Prostate gland (tissue), 2 donors: Measurements from ENCODE around the gene RACGAP1. TPM values are rescaled to one million over a fixed set of nuclear protein-coding genes. Genes with fewer than 3 reads are reported as not detected.

Experiments
- DNase-seq: peaks from one replicate; pipeline ENCODE4 v3.0.0-alpha.2; 2019; ENCODE audit warnings: low spot score
- H3K27ac ChIP-seq, 2 donors: fragments of 200-600 bp; sonication (generic); 2 replicates each; pipeline ENCODE4 v1.5.1; 2017 to 2019
- H3K27me3 ChIP-seq: fragments of 200-600 bp; sonication (generic); replicated peaks from 2 replicates; pipeline ENCODE4 v1.5.1; 2019; ENCODE audit not compliant: insufficient read depth
- H3K36me3 ChIP-seq, 2 donors: fragments of 200-600 bp; sonication (generic); 1 replicate in 1 of 2; 2 replicates in 1 of 2; pipeline versions ENCODE4 v1.5.1 to v1.8.1; 2017 to 2019
- H3K4me1 ChIP-seq: fragments of 200-600 bp; sonication (generic); replicated peaks from 2 replicates; pipeline ENCODE4 v1.5.1; 2019
- H3K4me3 ChIP-seq, 2 donors: fragments of 200-600 bp; sonication (generic); 2 replicates each; pipeline ENCODE4 v1.5.1; 2017 to 2019
- H3K9me3 ChIP-seq: fragments of 200-600 bp; sonication (generic); 2 replicates; pipeline ENCODE4 v1.5.1; 2017
- POLR2A ChIP-seq: fragments of 450-650 bp; IDR thresholded peaks from one replicate; pipeline ENCODE4 v1.6.1; 2016; ENCODE audit warnings: antibody characterized with exemption, mild to moderate bottlenecking
- POLR2AphosphoS5 ChIP-seq: sonication (generic); formaldehyde crosslinking; IDR thresholded peaks from one replicate; pipeline ENCODE4 v1.6.1; 2017; ENCODE audit warnings: antibody characterized with exemption
- WGBS: methylation state at CpG from one replicate; pipeline ENCODE4 v1.1.5; 2018; 5-methylcytosine and 5-hydroxymethylcytosine counted together
- intact Hi-C: fragments of 100-400 bp; cut with DNase I; formaldehyde crosslinking; loops from one replicate; pipeline ENCODE4 v1.14.2; 2022
- total RNA-seq, 2 donors: library from RNA; depleted of rRNA; stranded (reverse); fragments of >200 nt; gene quantifications; one replicate each; pipeline ENCODE4 v1.1.0, GENCODE V29; 2016
- TF ChIP-seq, protein P1 (sequence below), 4 experiments: fragments of 200-600 bp in 2 of 4; fragments of 450-650 bp in 2 of 4; sonication (generic) in 2 of 4; IDR thresholded peaks; 1 replicate in 3 of 4; 2 replicates in 1 of 4; pipeline ENCODE4 v1.5.1; 2016 to 2019; ENCODE audit warnings: antibody characterized with exemption in 4 of 4, mild to moderate bottlenecking in 2 of 4, moderate library complexity in 2 of 4

The RACGAP1 gene
- total RNA-seq, 2 donors from 2014 or later, result 9.1 to 18.9 TPM

DNA sequence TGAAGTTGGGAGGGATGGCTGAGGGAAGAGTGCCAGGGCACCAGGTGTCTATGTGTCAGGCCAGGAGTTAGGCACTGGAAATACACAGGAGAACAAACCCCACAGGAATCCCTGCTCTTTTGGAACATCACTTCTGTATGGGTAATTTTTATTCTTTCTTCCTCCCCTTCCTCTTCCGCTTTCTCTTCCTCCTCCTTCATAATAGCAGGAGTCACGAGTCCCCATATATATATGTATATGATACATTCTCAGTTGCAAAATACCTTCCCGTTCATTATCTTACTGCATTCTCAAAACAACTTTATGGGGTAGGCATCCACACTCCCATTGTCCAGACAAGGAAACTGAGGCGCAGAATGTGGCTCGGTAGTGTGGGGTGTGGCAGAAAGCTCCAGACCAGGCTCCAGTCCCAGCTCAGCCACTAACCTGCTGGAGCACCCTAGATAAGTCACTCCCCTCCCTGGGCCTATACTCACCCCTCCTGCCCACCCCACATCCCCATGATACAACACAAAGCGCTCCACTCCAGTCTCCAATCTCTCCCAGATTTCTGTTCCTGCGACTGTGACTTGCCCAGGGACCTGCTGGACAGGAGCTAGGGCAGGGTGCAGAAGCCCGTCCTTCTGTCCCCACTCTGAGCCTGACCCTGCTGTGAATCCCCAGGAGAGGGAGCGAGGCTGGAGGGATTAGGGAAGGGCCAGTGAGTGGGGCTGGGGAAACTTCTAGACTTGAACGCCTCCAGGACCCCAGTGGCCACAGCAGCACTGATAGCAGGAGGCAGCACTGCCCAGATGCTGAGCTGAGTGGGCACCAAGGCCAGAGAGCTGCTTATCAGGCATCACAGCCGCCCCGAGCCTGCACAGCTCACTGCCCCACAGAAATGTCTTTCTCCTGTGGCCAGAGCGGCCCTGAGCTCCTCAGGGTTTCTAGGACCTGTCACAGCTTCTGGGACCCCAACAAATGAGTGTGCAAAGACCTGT, 76.1 kb downstream of the RACGAP1 start:
- H3K27ac ChIP-seq, result no peak overlapping the region
- intact Hi-C loops, result no loop called here
- no peaks in the 10 kb centered on the region for H3K36me3 ChIP-seq
- no peak for DNase-seq
- H3K4me1 ChIP-seq, result no peaks in the 10 kb centered on the region
- H3K27me3 ChIP-seq, result no peaks in the 10 kb centered on the region
- TF ChIP-seq POLR2AphosphoS5 (no peak), POLR2A (no peak)
- TF ChIP-seq, protein P1, sequence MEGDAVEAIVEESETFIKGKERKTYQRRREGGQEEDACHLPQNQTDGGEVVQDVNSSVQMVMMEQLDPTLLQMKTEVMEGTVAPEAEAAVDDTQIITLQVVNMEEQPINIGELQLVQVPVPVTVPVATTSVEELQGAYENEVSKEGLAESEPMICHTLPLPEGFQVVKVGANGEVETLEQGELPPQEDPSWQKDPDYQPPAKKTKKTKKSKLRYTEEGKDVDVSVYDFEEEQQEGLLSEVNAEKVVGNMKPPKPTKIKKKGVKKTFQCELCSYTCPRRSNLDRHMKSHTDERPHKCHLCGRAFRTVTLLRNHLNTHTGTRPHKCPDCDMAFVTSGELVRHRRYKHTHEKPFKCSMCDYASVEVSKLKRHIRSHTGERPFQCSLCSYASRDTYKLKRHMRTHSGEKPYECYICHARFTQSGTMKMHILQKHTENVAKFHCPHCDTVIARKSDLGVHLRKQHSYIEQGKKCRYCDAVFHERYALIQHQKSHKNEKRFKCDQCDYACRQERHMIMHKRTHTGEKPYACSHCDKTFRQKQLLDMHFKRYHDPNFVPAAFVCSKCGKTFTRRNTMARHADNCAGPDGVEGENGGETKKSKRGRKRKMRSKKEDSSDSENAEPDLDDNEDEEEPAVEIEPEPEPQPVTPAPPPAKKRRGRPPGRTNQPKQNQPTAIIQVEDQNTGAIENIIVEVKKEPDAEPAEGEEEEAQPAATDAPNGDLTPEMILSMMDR (IDR thresholded peaks at IDR 0.05), result no peak
- H3K4me3 ChIP-seq, result no peak overlapping the region
- H3K9me3 ChIP-seq, result no peaks in the 10 kb centered on the region
- 89% methylated on average over 13 of the region's 13 CpGs for WGBS

- intact Hi-C loops, result no loop called here
- no peak for DNase-seq
- Histone ChIP-seq H3K27me3 (no peaks in the 10 kb centered on the region), H3K4me3 (no peak overlapping the region), H3K9me3 (no peaks in the 10 kb centered on the region), H3K36me3 (no peaks in the 10 kb centered on the region), H3K27ac (no peak overlapping the region), H3K4me1 (no peaks in the 10 kb centered on the region)
- TF ChIP-seq POLR2AphosphoS5, result peak; percentile 35
- TF ChIP-seq POLR2A, result no peak
- WGBS, result 66% methylated on average over 7 of the region's 7 CpGs
Measured at GRCh38 chr12:49947593-49948226, 77.6 kb downstream of the RACGAP1 start.

DNA sequence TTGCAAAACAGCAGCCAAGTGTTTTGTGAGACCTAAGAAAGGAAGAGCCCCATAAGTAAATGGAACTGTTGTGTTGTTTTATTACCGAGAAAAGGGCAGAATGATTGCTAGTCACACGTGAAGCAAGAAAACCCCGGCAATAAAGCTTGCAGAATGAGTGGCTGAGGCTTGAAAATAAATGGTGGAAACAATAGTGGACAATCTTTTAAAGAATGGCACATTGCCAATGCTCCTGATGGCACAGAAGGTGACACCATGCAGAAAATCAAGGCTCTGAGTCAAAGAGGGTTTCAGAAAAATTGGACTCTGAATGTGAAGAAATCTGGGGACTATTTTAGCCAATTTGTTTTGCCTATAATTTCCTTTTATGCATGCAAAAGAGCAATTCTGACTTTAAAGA, 78.8 kb downstream of the RACGAP1 start:
- Histone ChIP-seq H3K4me1 (no peaks in the 10 kb centered on the region), H3K27ac (no peak overlapping the region), H3K36me3 (no peaks in the 10 kb centered on the region), H3K27me3 (no peaks in the 10 kb centered on the region), H3K4me3 (no peak overlapping the region), H3K9me3 (no peaks in the 10 kb centered on the region)
- intact Hi-C loops, result no loop called here
- WGBS, result 54% methylated on average over 3 of the region's 3 CpGs
- TF ChIP-seq POLR2AphosphoS5 (no peak), POLR2A (no peak)
- TF ChIP-seq, protein P1 (IDR thresholded peaks at IDR 0.05), result no peak
- DNase-seq, result no peak

GRCh38 chr12:49946086-49946485, 79.2 kb downstream of the RACGAP1 start:
- H3K27me3 ChIP-seq, result no peaks in the 10 kb centered on the region
- TF ChIP-seq, protein P1 (IDR thresholded peaks at IDR 0.05), result no peak
- TF ChIP-seq POLR2A (no peak), POLR2AphosphoS5 (no peak)
- H3K9me3 ChIP-seq, result no peaks in the 10 kb centered on the region
- 80% methylated on average over 9 of the region's 9 CpGs for WGBS
- DNase-seq, result no peak
- H3K4me1 ChIP-seq, result no peaks in the 10 kb centered on the region
- no peaks in the 10 kb centered on the region for H3K36me3 ChIP-seq
- no peak overlapping the region for H3K4me3 ChIP-seq
- no peak overlapping the region for H3K27ac ChIP-seq
- intact Hi-C loops, result no loop called here

DNA sequence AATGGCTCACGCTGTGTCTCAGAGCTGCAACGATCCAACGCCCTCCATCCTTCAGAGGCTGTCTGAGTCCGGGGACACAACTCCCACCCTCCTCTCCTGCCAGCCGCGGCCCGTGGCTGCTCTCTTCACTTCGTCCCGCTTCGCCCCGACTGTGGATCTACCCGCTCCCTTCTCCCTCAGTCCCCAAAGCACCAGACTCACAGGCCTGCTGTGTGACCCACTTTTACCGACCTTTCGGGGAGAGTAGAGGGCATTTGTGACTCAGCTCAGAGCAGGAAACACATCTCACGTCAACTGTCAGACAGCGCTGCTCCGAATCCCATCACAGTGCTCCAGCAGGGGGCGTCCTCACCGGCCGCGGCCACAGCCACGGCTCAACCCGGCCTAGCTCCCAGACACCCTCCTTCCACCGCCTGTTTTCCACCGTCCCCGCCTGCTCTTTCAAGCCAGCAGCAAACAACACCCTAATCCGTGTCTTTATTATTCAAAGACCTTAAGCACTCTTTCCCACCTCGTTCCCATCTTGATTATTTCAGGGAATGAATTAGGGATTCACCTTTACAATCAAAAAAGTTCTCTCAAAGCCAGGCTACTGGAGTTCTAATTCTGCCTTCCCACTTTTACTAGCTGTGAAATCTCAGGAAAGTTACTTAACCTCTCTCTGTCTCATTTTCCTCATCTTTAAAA, 79.8 kb downstream of the RACGAP1 start:
- TF ChIP-seq, protein P1 (IDR thresholded peaks at IDR 0.05), result peak; percentile 46 to 71 (median 66)
- TF ChIP-seq POLR2AphosphoS5, result peak; percentile 6
- TF ChIP-seq POLR2A, result no peak
- H3K36me3 ChIP-seq, result no peaks in the 10 kb centered on the region
- 23% methylated on average over 28 of the region's 28 CpGs for WGBS
- no peak overlapping the region for H3K4me3 ChIP-seq
- no peak overlapping the region for H3K27ac ChIP-seq
- no peaks in the 10 kb centered on the region for H3K9me3 ChIP-seq
- intact Hi-C loops, result no loop called here
- DNase-seq, result peak; percentile 37
- H3K4me1 ChIP-seq, result no peaks in the 10 kb centered on the region
- H3K27me3 ChIP-seq, result no peaks in the 10 kb centered on the region
